ENCODE results near the gene PXYLP1. TPM values are rescaled to one million over a fixed set of nuclear protein-coding genes. Genes with fewer than 3 reads are reported as not detected.

PXYLP1 gene
- total and polyA plus RNA-seq, 2 of the 8 experiments (the other 6 are each of a cell fraction or from before 2014, with no cell fraction given): 19.4 to 20.6 TPM

DNA sequence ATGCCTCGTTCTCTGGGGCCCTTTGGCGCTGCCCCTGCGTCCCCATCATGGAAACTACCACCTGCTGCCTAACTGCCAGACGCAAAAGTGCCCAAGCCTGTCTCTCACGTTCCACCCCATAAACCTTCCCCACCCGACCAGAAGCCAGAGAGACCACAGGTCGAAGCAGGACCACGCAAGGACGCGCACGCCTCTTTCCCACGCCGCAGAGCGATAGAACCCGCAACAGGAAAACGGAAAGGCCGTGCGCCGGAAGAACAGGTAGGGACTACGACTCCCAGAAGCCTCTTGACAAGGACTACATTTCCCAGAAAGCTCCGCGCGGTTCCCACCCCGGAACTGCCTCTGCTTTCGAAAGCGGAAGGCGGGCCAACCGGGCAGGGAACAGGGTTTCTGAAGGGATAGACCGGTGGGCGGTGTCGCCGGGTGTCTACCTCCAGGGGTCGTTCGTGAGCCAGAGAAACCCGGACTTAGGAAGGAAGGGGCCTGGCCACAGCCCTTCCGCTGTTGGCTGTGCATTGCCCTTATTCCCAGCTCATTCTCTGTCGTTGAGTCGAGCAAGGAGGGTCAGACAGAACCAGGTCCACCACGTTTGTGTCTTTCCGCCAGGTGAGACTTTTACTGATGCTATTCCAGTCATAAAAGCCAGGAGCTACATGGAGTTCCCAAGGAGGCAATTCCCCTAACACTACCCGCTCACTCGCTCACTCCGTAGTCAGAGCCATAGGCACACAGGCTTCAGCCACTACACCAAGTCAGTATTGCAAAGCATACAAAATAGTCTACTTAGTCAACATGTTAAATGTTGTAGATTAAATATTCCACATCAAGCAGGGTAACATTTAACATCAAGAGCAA lies 80.1 kb downstream of the PXYLP1 start (continued):
- TF ChIP-seq PHF8 (conservative IDR thresholded peaks at IDR 0.05; ENCODE audit: low read depth, low read length): peak; percentile 76
- no peak for TF ChIP-seq MAFK (IDR thresholded peaks at IDR 0.05; ENCODE audit: low read depth, low read length)
- no peak for TF ChIP-seq ZNF274 (IDR thresholded peaks at IDR 0.05; ENCODE audit: borderline replicate concordance, extremely low read depth, low read length)
- peak; percentile 41 for TF ChIP-seq POLR2AphosphoS5 (IDR thresholded peaks at IDR 0.05; ENCODE audit: low read depth, low read length)
- no peak for TF ChIP-seq SRF (IDR thresholded peaks at IDR 0.05; ENCODE audit: low read depth, low read length)
- TF ChIP-seq BACH1 (IDR thresholded peaks at IDR 0.05; ENCODE audit: low read length): 0 out of 2 replicates have a peak, but pooled peaks have one; percentile 5
- TF ChIP-seq TAF1 (IDR thresholded peaks at IDR 0.05; ENCODE audit: low read depth, low read length): peak; percentile 70
- TF ChIP-seq CREB1 (IDR thresholded peaks at IDR 0.05): peak; percentile 78
- TF ChIP-seq NANOG (IDR thresholded peaks at IDR 0.05; ENCODE audit: insufficient read depth, low read depth, low read length, poor library complexity, severe bottlenecking): no peak
- TF ChIP-seq JUND (IDR thresholded peaks at IDR 0.05; ENCODE audit: low read length): 0 out of 2 replicates have a peak, but pooled peaks have one; percentile 28
- TF ChIP-seq, protein P1, sequence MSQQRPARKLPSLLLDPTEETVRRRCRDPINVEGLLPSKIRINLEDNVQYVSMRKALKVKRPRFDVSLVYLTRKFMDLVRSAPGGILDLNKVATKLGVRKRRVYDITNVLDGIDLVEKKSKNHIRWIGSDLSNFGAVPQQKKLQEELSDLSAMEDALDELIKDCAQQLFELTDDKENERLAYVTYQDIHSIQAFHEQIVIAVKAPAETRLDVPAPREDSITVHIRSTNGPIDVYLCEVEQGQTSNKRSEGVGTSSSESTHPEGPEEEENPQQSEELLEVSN (IDR thresholded peaks at IDR 0.05): peak; percentile 39
- TF ChIP-seq, protein P2, sequence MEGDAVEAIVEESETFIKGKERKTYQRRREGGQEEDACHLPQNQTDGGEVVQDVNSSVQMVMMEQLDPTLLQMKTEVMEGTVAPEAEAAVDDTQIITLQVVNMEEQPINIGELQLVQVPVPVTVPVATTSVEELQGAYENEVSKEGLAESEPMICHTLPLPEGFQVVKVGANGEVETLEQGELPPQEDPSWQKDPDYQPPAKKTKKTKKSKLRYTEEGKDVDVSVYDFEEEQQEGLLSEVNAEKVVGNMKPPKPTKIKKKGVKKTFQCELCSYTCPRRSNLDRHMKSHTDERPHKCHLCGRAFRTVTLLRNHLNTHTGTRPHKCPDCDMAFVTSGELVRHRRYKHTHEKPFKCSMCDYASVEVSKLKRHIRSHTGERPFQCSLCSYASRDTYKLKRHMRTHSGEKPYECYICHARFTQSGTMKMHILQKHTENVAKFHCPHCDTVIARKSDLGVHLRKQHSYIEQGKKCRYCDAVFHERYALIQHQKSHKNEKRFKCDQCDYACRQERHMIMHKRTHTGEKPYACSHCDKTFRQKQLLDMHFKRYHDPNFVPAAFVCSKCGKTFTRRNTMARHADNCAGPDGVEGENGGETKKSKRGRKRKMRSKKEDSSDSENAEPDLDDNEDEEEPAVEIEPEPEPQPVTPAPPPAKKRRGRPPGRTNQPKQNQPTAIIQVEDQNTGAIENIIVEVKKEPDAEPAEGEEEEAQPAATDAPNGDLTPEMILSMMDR (IDR thresholded peaks at IDR 0.05; ENCODE audit: control extremely low read depth in 1 of 3, insufficient read depth in 1 of 3, low read depth in 1 of 3, low read length in 3 of 3): peak; percentile 74 to 91 (median 84)
- TF ChIP-seq YY1 (IDR thresholded peaks at IDR 0.05; ENCODE audit: low read depth, low read length): 0 out of 2 replicates have a peak, but pooled peaks have one; percentile 56
- TF ChIP-seq POLR2A (IDR thresholded peaks at IDR 0.05; ENCODE audit: control extremely low read depth in 1 of 2, low read depth in 2 of 2, low read length in 2 of 2): peak; percentile 34 to 73
- peak; percentile 88; the same call in 1 of the 2 replicates for TF ChIP-seq GABPA (IDR thresholded peaks at IDR 0.05; ENCODE audit: borderline replicate concordance, insufficient read depth, low read length)
